ENCODE data around the gene BEAN1. TPM values are rescaled to one million over a fixed set of nuclear protein-coding genes. Genes with fewer than 3 reads are reported as not detected.

BEAN1 gene
- total and polyA plus RNA-seq, 9 of the 15 experiments (the other 6 are each of a cell fraction or from before 2014, with no cell fraction given): not detected

DNA sequence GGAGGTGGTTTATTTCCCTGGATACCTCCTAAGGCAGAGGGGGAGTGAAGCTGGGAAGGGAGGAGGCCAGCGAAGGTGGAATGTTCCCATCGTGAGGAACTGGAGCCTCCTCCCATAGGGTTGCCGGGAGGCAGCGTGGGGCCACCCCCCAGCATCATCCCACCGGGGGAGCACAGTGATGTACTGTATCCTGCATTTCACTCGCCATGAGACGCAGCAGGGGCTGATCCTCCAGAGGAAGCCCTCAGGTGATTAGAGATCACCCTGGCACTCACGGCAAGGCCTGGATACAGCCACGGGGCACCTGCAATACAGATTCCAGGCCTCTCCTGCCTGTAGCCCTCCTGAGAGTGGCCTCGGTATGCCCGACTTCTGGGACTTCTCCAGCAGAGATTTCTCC lies 25.5 kb upstream of the BEAN1 start:
- H2AFZ ChIP-seq (ENCODE audit: low read depth, low read length): no peak overlapping the region
- no peak overlapping the region for H3K4me2 ChIP-seq (ENCODE audit: insufficient read depth, low read length)
- H3K27ac ChIP-seq (ENCODE audit: extremely low read depth, low read depth, low read length): no peak overlapping the region
- no peaks in the 10 kb centered on the region for H3K9me3 ChIP-seq (replicated peaks; ENCODE audit: control insufficient read depth, insufficient read depth, low read depth, low read length)
- H3K27me3 ChIP-seq (ENCODE audit: control insufficient read depth in 2 of 2, insufficient read depth in 2 of 2, low read length in 2 of 2): peaks cover 15 to 31% of the 10 kb centered on the region in 2 experiments; a peak in 4 of 5 replicates
- H3K79me2 ChIP-seq (ENCODE audit: control insufficient read depth, insufficient read depth, low read length): no peaks in the 10 kb centered on the region
- FAIRE-seq (no peak), DNase-seq (ENCODE audit: extremely low read depth in 1 of 4, low spot score in 3 of 4) (no peak), ATAC-seq (no peak)
- H4K20me1 ChIP-seq (replicated peaks; ENCODE audit: control insufficient read depth, insufficient read depth, low read length): 0 out of 2 replicates have a peak, but pooled peaks cover 4% of the 10 kb centered on the region
- H3K36me3 ChIP-seq (ENCODE audit: control insufficient read depth, insufficient read depth, low read length): no peaks in the 10 kb centered on the region
- no peak overlapping the region for H3K9ac ChIP-seq (ENCODE audit: insufficient read depth in 1 of 2, low read depth in 2 of 2, low read length in 2 of 2)
- no peak overlapping the region for H3K4me3 ChIP-seq
- ChIA-PET POLR2A (no interaction called here), CTCF (ENCODE audit: low intra/inter-chr PET ratio) (no interaction called here)
- TF ChIP-seq, protein P1, sequence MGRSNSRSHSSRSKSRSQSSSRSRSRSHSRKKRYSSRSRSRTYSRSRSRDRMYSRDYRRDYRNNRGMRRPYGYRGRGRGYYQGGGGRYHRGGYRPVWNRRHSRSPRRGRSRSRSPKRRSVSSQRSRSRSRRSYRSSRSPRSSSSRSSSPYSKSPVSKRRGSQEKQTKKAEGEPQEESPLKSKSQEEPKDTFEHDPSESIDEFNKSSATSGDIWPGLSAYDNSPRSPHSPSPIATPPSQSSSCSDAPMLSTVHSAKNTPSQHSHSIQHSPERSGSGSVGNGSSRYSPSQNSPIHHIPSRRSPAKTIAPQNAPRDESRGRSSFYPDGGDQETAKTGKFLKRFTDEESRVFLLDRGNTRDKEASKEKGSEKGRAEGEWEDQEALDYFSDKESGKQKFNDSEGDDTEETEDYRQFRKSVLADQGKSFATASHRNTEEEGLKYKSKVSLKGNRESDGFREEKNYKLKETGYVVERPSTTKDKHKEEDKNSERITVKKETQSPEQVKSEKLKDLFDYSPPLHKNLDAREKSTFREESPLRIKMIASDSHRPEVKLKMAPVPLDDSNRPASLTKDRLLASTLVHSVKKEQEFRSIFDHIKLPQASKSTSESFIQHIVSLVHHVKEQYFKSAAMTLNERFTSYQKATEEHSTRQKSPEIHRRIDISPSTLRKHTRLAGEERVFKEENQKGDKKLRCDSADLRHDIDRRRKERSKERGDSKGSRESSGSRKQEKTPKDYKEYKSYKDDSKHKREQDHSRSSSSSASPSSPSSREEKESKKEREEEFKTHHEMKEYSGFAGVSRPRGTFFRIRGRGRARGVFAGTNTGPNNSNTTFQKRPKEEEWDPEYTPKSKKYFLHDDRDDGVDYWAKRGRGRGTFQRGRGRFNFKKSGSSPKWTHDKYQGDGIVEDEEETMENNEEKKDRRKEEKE (IDR thresholded peaks at IDR 0.05; ENCODE audit: borderline replicate concordance in 1 of 2, control insufficient read depth in 1 of 2, low read depth in 2 of 2, low read length in 1 of 2): no peak
- no peak for TF ChIP-seq RFX5 (IDR thresholded peaks at IDR 0.05; ENCODE audit: low read depth, low read length)
- TF ChIP-seq MIER1 (IDR thresholded peaks at IDR 0.05; ENCODE audit: low read depth): no peak
- TF ChIP-seq ZNF143 (CRISPR knock-in tag; IDR thresholded peaks at IDR 0.05): no peak
- no peak for TF ChIP-seq ZNF280B (CRISPR knock-in tag; IDR thresholded peaks at IDR 0.05)
- TF ChIP-seq FOXP1 (CRISPR knock-in tag; IDR thresholded peaks at IDR 0.05): no peak
- TF ChIP-seq, protein P2, sequence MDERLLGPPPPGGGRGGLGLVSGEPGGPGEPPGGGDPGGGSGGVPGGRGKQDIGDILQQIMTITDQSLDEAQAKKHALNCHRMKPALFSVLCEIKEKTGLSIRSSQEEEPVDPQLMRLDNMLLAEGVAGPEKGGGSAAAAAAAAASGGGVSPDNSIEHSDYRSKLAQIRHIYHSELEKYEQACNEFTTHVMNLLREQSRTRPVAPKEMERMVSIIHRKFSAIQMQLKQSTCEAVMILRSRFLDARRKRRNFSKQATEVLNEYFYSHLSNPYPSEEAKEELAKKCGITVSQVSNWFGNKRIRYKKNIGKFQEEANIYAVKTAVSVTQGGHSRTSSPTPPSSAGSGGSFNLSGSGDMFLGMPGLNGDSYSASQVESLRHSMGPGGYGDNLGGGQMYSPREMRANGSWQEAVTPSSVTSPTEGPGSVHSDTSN (CRISPR knock-in tag; IDR thresholded peaks at IDR 0.05; ENCODE audit: low read depth): no peak
- TF ChIP-seq, protein P2 (tag; conservative IDR thresholded peaks at IDR 0.05; ENCODE audit: low read depth): no peak
- no peak for TF ChIP-seq MLLT1 (IDR thresholded peaks at IDR 0.05)
- no peaks in the 10 kb centered on the region for H3K9me1 ChIP-seq (ENCODE audit: control insufficient read depth, insufficient read depth, low read length)
- 0% methylated on average over 9 of the region's 11 CpGs for WGBS (ENCODE audit: insufficient coverage, low coverage, missing lambda C conversion rate)
- peaks cover 0 to 10% of the 10 kb centered on the region in 2 experiments; a peak in 2 of 5 replicates for H3K4me1 ChIP-seq (replicated peaks in 1 of 2; ENCODE audit: control insufficient read depth in 2 of 2, insufficient read depth in 2 of 2, low read length in 2 of 2)
- in situ Hi-C loops (cut with MboI) (loop anchor here (10.0 kb wide), 1 partner anchor 463 kb away; no protein-coding TSS in a partner anchor), intact Hi-C loops (cut with micrococcal nuclease) (loop anchor here (10.0 kb wide), 1 partner anchor 323 kb away; no protein-coding TSS in a partner anchor)
- BruUV-seq (replicated peaks): no TSS peak

Measured in K562 (cell line).